GM12891 (cell line): ENCODE results near the gene IL1RAPL2.

Experiments used
- POLR2A ChIP-seq: IDR thresholded peaks from 2 replicates; pipeline ENCODE4 v1.6.1; 2011; ENCODE audit warnings: low read depth, low read length, control low read depth
- POLR2AphosphoS5 ChIP-seq: IDR thresholded peaks from 2 replicates; pipeline ENCODE4 v1.6.1; 2011; ENCODE audit warnings: low read depth, low read length, control low read depth
- TAF1 ChIP-seq: IDR thresholded peaks from 2 replicates; pipeline ENCODE4 v1.6.1; 2011; ENCODE audit warnings: low read depth, low read length, control low read depth

DNA sequence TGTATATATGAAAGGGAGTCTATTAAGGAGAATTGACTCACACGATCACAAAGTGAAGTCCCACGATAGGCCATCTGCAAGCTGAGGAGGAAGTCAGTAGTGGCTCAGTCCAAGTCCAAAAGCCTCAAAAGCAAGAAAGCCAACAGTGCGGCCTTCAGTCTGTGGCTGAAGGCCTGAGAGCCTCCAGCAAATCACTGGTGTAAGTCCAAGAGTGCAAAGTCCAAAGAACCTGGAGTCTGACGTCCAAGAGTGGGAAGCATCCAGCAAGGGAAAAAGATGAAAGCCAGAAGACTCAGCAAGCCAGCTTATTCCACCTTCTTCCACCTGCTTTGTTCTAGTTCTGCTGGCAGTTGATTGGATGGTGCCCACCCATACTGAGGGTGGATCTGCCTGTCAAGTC, 104.1 kb downstream of the IL1RAPL2 start:
- TF ChIP-seq POLR2AphosphoS5 (no peak), TAF1 (no peak), POLR2A (no peak)
